Measurements from ENCODE around the gene CERT1. TPM values are rescaled to one million over a fixed set of nuclear protein-coding genes. Genes with fewer than 3 reads are reported as not detected.

The CERT1 gene
- total and polyA plus RNA-seq, 2 donors (not counting 3 experiments of a cell fraction or from before 2014, with no cell fraction given): 8.0 to 21.3 TPM

GRCh38 chr5:75395277-75395676 is 116.2 kb downstream of the CERT1 start:
- no peaks in the 10 kb centered on the region for H3K27me3 ChIP-seq (ENCODE audit: control insufficient read depth in 2 of 2, insufficient read depth in 2 of 2, low read length in 2 of 2)
- H3K27ac ChIP-seq (ENCODE audit: insufficient read depth, low read depth, low read length): no peak overlapping the region
- no peak overlapping the region for H2AFZ ChIP-seq (ENCODE audit: low read depth, low read length)
- H3K9ac ChIP-seq (replicated peaks; ENCODE audit: extremely low read depth, insufficient read depth, low read length): no peak overlapping the region
- intact Hi-C loops (cut with micrococcal nuclease) (no loop called here), dilution Hi-C loops (cut with MboI; ENCODE audit: extremely low pct_ligation_motif_present, low sequenced_read_pairs) (no loop called here)
- BruUV-seq (replicated peaks): no TSS peak
- DNase-seq (ENCODE audit: low read depth, low spot score): no peak
- TF ChIP-seq POLR2AphosphoS5 (IDR thresholded peaks at IDR 0.05; ENCODE audit: insufficient read depth, low read depth, low read length) (no peak), GATA2 (IDR thresholded peaks at IDR 0.05; ENCODE audit: insufficient read depth, insufficient read length, low read depth, low read length) (no peak), CTCF (IDR thresholded peaks at IDR 0.05; ENCODE audit: extremely low read depth in 1 of 2, insufficient read depth in 1 of 2, low read depth in 1 of 2, low read length in 2 of 2) (no peak), POLR2A (IDR thresholded peaks at IDR 0.05; ENCODE audit: low read depth, low read length) (no peak), FOS (IDR thresholded peaks at IDR 0.05; ENCODE audit: borderline replicate concordance, insufficient read depth, low read length) (no peak), JUN (IDR thresholded peaks at IDR 0.05; ENCODE audit: borderline replicate concordance, insufficient read depth, insufficient read length, low read depth) (no peak)
- no peak for FAIRE-seq
- no peaks in the 10 kb centered on the region for H4K20me1 ChIP-seq (replicated peaks; ENCODE audit: control insufficient read depth, extremely low read depth, insufficient read depth, low read length)
- ChIA-PET POLR2A (no interaction called here), CTCF (interaction anchor here (2.2 kb wide), 1 partner anchor 286 kb away, joined by 8 read pairs; no protein-coding TSS in a partner anchor)
- H3K4me3 ChIP-seq (replicated peaks in 1 of 3; ENCODE audit: insufficient read depth in 1 of 3, low read depth in 1 of 3, low read length in 3 of 3): no peak overlapping the region
- peaks cover 0 to 3% of the 10 kb centered on the region in 2 experiments for H3K36me3 ChIP-seq (ENCODE audit: control insufficient read depth in 2 of 2, extremely low read depth in 1 of 2, insufficient read depth in 2 of 2, low read length in 2 of 2)
- no peaks in the 10 kb centered on the region for H3K4me1 ChIP-seq (ENCODE audit: control insufficient read depth, extremely low read depth, insufficient read depth, low read length)
- H3K4me2 ChIP-seq (ENCODE audit: insufficient read depth, low read length): no peak overlapping the region
- no peaks in the 10 kb centered on the region for H3K79me2 ChIP-seq (ENCODE audit: control insufficient read depth, insufficient read depth, low read length)
- no peaks in the 10 kb centered on the region for H3K9me1 ChIP-seq (replicated peaks; ENCODE audit: control insufficient read depth, extremely low read depth, insufficient read depth, low read length)
- H3K9me3 ChIP-seq (replicated peaks; ENCODE audit: control insufficient read depth, insufficient read depth, low read length): no peaks in the 10 kb centered on the region

- H3K79me2 ChIP-seq (ENCODE audit: control insufficient read depth, insufficient read depth, low read length): no peaks in the 10 kb centered on the region
- ChIA-PET POLR2A (no interaction called here), CTCF (no interaction called here)
- no peak overlapping the region for H3K4me3 ChIP-seq (replicated peaks in 1 of 3; ENCODE audit: insufficient read depth in 1 of 3, low read depth in 1 of 3, low read length in 3 of 3)
- FAIRE-seq (no peak), DNase-seq (ENCODE audit: low read depth, low spot score) (no peak)
- H3K9me1 ChIP-seq (replicated peaks; ENCODE audit: control insufficient read depth, extremely low read depth, insufficient read depth, low read length): no peaks in the 10 kb centered on the region
- H3K9ac ChIP-seq (replicated peaks; ENCODE audit: extremely low read depth, insufficient read depth, low read length): no peak overlapping the region
- H4K20me1 ChIP-seq (replicated peaks; ENCODE audit: control insufficient read depth, extremely low read depth, insufficient read depth, low read length): no peaks in the 10 kb centered on the region
- intact Hi-C loops (cut with micrococcal nuclease) (no loop called here), dilution Hi-C loops (cut with MboI; ENCODE audit: extremely low pct_ligation_motif_present, low sequenced_read_pairs) (no loop called here)
- H2AFZ ChIP-seq (ENCODE audit: low read depth, low read length): no peak overlapping the region
- no peak overlapping the region for H3K4me2 ChIP-seq (ENCODE audit: insufficient read depth, low read length)
- H3K4me1 ChIP-seq (ENCODE audit: control insufficient read depth, extremely low read depth, insufficient read depth, low read length): no peaks in the 10 kb centered on the region
- H3K27ac ChIP-seq (ENCODE audit: insufficient read depth, low read depth, low read length): no peak overlapping the region
- H3K9me3 ChIP-seq (replicated peaks; ENCODE audit: control insufficient read depth, insufficient read depth, low read length): no peaks in the 10 kb centered on the region
- H3K27me3 ChIP-seq (ENCODE audit: control insufficient read depth in 2 of 2, insufficient read depth in 2 of 2, low read length in 2 of 2): no peaks in the 10 kb centered on the region
- no peak for TF ChIP-seq JUN (IDR thresholded peaks at IDR 0.05; ENCODE audit: borderline replicate concordance, insufficient read depth, insufficient read length, low read depth)
- TF ChIP-seq CTCF (IDR thresholded peaks at IDR 0.05; ENCODE audit: extremely low read depth in 1 of 2, insufficient read depth in 1 of 2, low read depth in 1 of 2, low read length in 2 of 2): no peak
- TF ChIP-seq GATA2 (IDR thresholded peaks at IDR 0.05; ENCODE audit: insufficient read depth, insufficient read length, low read depth, low read length): no peak
- TF ChIP-seq POLR2A (IDR thresholded peaks at IDR 0.05; ENCODE audit: low read depth, low read length): no peak
- no TSS peak for BruUV-seq (replicated peaks)
- H3K36me3 ChIP-seq (ENCODE audit: control insufficient read depth in 2 of 2, extremely low read depth in 1 of 2, insufficient read depth in 2 of 2, low read length in 2 of 2): peaks cover 0 to 3% of the 10 kb centered on the region in 2 experiments
These were observed 122.0 kb downstream of the CERT1 start for GRCh38 chr5:75389430-75389829.

Data from endothelial cell of umbilical vein (primary cell).